ENCODE measurements around the gene ZFAND2A. TPM values are rescaled to one million over a fixed set of nuclear protein-coding genes. Genes with fewer than 3 reads are reported as not detected.
"Not testable (repeated sequence)": the region's sequence is repeated elsewhere in the genome, so short reads cannot be mapped to it uniquely, and the experiment has no call there.

ZFAND2A gene
- polyA plus RNA-seq, 2 of the 4 experiments (the other 2 are of a cell fraction) = 44.1 to 88.6 TPM

- Histone ChIP-seq H3K4me1 (no peaks in the 10 kb centered on the region), H3K4me2 (no peak overlapping the region), H3K27ac (no peak overlapping the region), H3K4me3 (no peak overlapping the region), H3K9me3 (no peaks in the 10 kb centered on the region)
- ATAC-seq (no peak), DNase-seq (ENCODE audit: low read depth in 1 of 2, low spot score in 1 of 2) (no peak), FAIRE-seq (no peak)
- ChIA-PET POLR2A (interaction anchor here (0.6 kb wide), 1 partner anchor 1968 kb away, joined by 7 read pairs; no protein-coding TSS in a partner anchor), CTCF (interaction anchor here (0.9 to 1.9 kb wide), 4 partner anchors 13 to 26 kb away, joined by 3 to 7 read pairs (median 3); no protein-coding TSS in a partner anchor)
- TF ChIP-seq RNF2 (IDR thresholded peaks at IDR 0.05; ENCODE audit: borderline replicate concordance, low read depth) (no peak), MAFK (IDR thresholded peaks at IDR 0.05; ENCODE audit: partially characterized antibody) (no peak), MAZ (IDR thresholded peaks at IDR 0.05; ENCODE audit: borderline replicate concordance, low read depth, low read length) (no peak), TP53 (CRISPR knock-in tag; IDR thresholded peaks at IDR 0.05) (no peak), NR3C1 (IDR thresholded peaks at IDR 0.05) (no peak), FOXS1 (CRISPR knock-in tag; IDR thresholded peaks at IDR 0.05) (no peak), CBX8 (IDR thresholded peaks at IDR 0.05) (no peak), BHLHE40 (IDR thresholded peaks at IDR 0.05; ENCODE audit: low read depth, low read length) (no peak), ZC3H11A (IDR thresholded peaks at IDR 0.05) (no peak), PBX3 (IDR thresholded peaks at IDR 0.05) (no peak), SREBF2 (IDR thresholded peaks at IDR 0.05) (no peak), FOSL2 (IDR thresholded peaks at IDR 0.05) (no peak), FOSL2 (CRISPR knock-in tag; IDR thresholded peaks at IDR 0.05) (no peak), HOXA7 (CRISPR knock-in tag; IDR thresholded peaks at IDR 0.05) (no peak), ZFP36 (IDR thresholded peaks at IDR 0.05; ENCODE audit: borderline replicate concordance, partially characterized antibody) (no peak), CBX2 (IDR thresholded peaks at IDR 0.05; ENCODE audit: borderline replicate concordance, low read depth) (no peak), TFCP2L1 (CRISPR knock-in tag; IDR thresholded peaks at IDR 0.05) (no peak), POLR2AphosphoS2 (conservative IDR thresholded peaks at IDR 0.05; ENCODE audit: low read length) (no peak)
- 88% methylated on average over 6 of the region's 6 CpGs for WGBS (ENCODE audit: missing lambda C conversion rate)
These were observed 37.0 kb upstream of the ZFAND2A start for GRCh38 chr7:1196950-1197349.

- H3K4me1 ChIP-seq; H3K9me3 ChIP-seq; H3K27ac ChIP-seq; FAIRE-seq; ATAC-seq; H3K4me3 ChIP-seq; H3K4me2 ChIP-seq; POLR2A ChIA-PET; DNase-seq (ENCODE audit: low read depth in 1 of 2, low spot score in 1 of 2): not testable (repeated sequence)
- CTCF ChIA-PET = interaction anchor here (0.9 kb wide), 1 partner anchor 27 kb away, joined by 3 read pairs; no protein-coding TSS in a partner anchor
- no CpG with 5 or more reads among the region's 4 CpGs for WGBS (ENCODE audit: missing lambda C conversion rate)
These were observed 36.4 kb upstream of the ZFAND2A start for GRCh38 chr7:1196441-1196840.

GRCh38 chr7:1193593-1194424 is 33.8 kb upstream of the ZFAND2A start:
- TF ChIP-seq MAX (IDR thresholded peaks at IDR 0.05) (peak; percentile 84), HEYL (CRISPR knock-in tag; IDR thresholded peaks at IDR 0.05) (no peak), RAD21 (conservative IDR thresholded peaks at IDR 0.05 in 1 of 2, IDR thresholded peaks at IDR 0.05 in 1 of 2) (peak; percentile 90 to 91), CTCF (IDR thresholded peaks at IDR 0.05) (peak; percentile 65), SMC3 (IDR thresholded peaks at IDR 0.05) (peak; percentile 79), E2F6 (IDR thresholded peaks at IDR 0.05; ENCODE audit: borderline replicate concordance, low read depth) (peak; percentile 64)
- POLR2A ChIA-PET = no interaction called here
- 42% methylated on average over 35 of the region's 36 CpGs for WGBS (ENCODE audit: missing lambda C conversion rate)

More at GRCh38 chr7:1193593-1194424, 33.8 kb upstream of the ZFAND2A start:
- Histone ChIP-seq H3K27ac (no peak overlapping the region), H3K4me2 (no peak overlapping the region), H3K9me3 (no peaks in the 10 kb centered on the region), H3K4me3 (no peak overlapping the region), H3K4me1 (no peaks in the 10 kb centered on the region)
- peak; percentile 96 to 97 for ATAC-seq
- no peak for FAIRE-seq
- CTCF ChIA-PET = interaction anchor here (0.5 to 5.5 kb wide), 47 partner anchors 10 to 362 kb away, joined by 3 to 90 read pairs (median 4); partner anchors contain the start of gene TMEM184A
- DNase-seq (ENCODE audit: low read depth in 1 of 2, low spot score in 1 of 2) = peak; percentile 65 to 69
